Measurements from ENCODE around the gene MDH1.

MDH1 gene

GRCh38 chr2:63580651-63581297 is 8.0 kb upstream of the MDH1 start:
- TF ChIP-seq ZFX (IDR thresholded peaks at IDR 0.05) = no peak
- no peak for TF ChIP-seq CTCF (conservative IDR thresholded peaks at IDR 0.05)
- H3K27ac ChIP-seq = no peak overlapping the region

GRCh38 chr2:63581298-63581961 is 7.3 kb upstream of the MDH1 start:
- TF ChIP-seq CTCF (conservative IDR thresholded peaks at IDR 0.05) (no peak), ZFX (IDR thresholded peaks at IDR 0.05) (no peak)
- no peak overlapping the region for H3K27ac ChIP-seq

- H3K27ac ChIP-seq = no peak overlapping the region
- TF ChIP-seq ZFX (IDR thresholded peaks at IDR 0.05) = no peak
- no peak for TF ChIP-seq CTCF (conservative IDR thresholded peaks at IDR 0.05)
These were observed 5.9 kb upstream of the MDH1 start for GRCh38 chr2:63582873-63583272.

GRCh38 chr2:63587814-63588384 is 864 bp upstream of the MDH1 start:
- TF ChIP-seq CTCF (conservative IDR thresholded peaks at IDR 0.05) (no peak), ZFX (IDR thresholded peaks at IDR 0.05) (no peak)
- H3K27ac ChIP-seq = peak overlapping the region; percentile 91

- H3K27ac ChIP-seq = peak overlapping the region; percentile 91
- no peak for TF ChIP-seq CTCF (conservative IDR thresholded peaks at IDR 0.05)
- no peak for TF ChIP-seq ZFX (IDR thresholded peaks at IDR 0.05)
These were observed 590 bp downstream of the MDH1 start for GRCh38 chr2:63589148-63589958.

GRCh38 chr2:63590626-63591408 is 2.1 kb downstream of the MDH1 start:
- no peak overlapping the region for H3K27ac ChIP-seq
- TF ChIP-seq CTCF (conservative IDR thresholded peaks at IDR 0.05) (no peak), ZFX (IDR thresholded peaks at IDR 0.05) (no peak)

Data from C4-2B (cell line).